GM19395 (cell line): ENCODE data around the gene IGFBPL1.
"Not testable (repeated sequence)": the region's sequence is repeated elsewhere in the genome, so short reads cannot be mapped to it uniquely, and the experiment has no call there.

Source experiments
- ATAC-seq: cut with Tn5 transposase; IDR thresholded peaks from one replicate; pipeline ENCODE4 v1.9.1; 2021; ENCODE audit warnings: mild to moderate bottlenecking, moderate library complexity; ENCODE audit not compliant: unreplicated experiment

Gene IGFBPL1

DNA sequence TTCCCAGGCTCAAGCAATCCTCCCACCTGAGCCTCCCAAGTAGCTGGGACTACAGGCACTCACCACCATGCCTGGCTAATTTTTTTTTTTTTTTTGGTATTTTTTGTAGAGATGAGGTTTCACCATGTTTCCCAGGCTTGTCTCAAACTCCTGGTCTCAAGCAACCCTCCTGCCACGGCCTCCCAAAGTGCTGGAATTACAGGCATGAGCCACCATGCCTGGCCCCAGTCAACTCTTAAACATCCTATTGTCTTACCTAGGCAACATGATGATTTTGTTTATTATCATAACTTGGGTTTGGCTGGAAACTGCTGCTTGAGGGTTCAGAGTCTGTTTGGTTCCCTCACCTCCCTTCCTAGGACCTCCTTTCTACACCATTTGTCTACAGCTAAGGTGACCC is 25.1 kb downstream of the IGFBPL1 start:
- ATAC-seq: not testable (repeated sequence)

DNA sequence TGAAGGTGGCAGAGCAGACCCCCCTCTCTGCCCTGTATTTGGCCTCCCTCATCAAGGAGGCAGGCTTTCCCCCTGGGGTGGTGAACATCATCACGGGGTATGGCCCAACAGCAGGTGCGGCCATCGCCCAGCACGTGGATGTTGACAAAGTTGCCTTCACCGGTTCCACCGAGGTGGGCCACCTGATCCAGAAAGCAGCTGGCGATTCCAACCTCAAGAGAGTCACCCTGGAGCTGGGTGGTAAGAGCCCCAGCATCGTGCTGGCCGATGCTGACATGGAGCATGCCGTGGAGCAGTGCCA is 27.9 kb downstream of the IGFBPL1 start:
- ATAC-seq: no peak

DNA sequence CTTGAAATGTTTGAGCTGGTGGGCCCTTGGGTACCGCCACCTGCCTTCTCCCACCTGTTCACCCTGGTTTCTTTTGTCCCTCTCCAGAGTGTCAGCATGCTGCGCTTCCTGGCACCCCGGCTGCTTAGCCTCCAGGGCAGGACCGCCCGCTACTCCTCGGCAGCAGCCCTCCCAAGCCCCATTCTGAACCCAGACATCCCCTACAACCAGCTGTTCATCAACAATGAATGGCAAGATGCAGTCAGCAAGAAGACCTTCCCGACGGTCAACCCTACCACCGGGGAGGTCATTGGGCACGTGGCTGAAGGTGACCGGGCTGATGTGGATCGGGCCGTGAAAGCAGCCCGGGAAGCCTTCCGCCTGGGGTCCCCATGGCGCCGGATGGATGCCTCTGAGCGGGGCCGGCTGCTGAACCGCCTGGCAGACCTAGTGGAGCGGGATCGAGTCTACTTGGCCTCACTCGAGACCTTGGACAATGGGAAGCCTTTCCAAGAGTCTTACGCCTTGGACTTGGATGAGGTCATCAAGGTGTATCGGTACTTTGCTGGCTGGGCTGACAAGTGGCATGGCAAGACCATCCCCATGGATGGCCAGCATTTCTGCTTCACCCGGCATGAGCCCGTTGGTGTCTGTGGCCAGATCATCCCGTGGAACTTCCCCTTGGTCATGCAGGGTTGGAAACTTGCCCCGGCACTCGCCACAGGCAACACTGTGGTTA is 28.4 kb downstream of the IGFBPL1 start:
- no peak for ATAC-seq

DNA sequence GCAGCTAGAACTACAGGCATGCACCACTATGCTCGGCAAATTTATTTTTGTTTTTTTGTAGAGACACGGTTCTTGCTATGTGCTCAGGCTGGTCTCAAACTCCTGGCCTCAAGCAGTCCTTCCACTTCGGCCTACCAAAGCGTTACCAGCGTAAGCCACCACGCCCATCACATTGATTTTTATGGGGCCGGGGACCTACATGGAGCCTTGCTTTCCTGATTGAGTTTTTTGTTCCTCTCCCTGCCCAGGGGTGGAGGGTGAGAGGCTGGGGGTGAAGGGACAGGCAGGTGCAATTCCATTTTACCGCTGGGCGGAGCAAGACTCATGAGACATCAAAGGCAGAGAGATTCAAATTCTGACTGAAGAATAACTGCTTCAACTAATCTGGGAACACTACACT is 29.8 kb downstream of the IGFBPL1 start:
- ATAC-seq: no peak

DNA sequence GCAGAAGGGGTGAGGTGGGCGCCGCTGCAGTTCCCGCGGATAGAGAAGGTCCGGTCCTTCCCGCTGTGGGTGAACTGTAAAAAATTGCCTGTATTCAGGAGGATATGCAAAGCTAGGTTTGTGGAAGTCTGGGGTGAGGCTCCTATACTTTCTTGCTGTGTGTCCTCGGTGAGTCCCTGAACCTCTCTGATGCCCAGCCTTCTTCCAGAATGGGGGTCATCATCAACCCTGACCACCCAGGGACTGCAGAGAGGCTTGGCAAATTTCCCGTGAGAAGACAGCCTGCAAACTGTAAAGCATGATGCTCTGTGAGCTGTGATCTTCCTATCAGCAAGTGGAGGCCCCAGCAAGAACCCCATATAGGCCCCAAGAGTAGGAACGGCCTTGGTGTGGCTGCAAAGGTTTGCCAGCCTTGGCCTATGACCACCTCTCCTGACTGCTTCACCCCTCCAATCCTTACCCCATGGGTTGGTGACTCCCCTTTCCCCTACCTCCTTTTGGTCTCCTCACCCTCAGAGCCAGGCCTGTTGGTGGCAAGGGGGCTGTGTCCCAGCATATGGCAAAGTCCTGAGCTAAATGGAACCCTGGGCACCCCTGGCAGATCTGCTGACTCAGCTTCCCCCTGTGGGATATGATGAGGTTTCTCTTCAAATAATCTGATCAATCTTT is 31.0 kb downstream of the IGFBPL1 start:
- peak; percentile 5 for ATAC-seq

DNA sequence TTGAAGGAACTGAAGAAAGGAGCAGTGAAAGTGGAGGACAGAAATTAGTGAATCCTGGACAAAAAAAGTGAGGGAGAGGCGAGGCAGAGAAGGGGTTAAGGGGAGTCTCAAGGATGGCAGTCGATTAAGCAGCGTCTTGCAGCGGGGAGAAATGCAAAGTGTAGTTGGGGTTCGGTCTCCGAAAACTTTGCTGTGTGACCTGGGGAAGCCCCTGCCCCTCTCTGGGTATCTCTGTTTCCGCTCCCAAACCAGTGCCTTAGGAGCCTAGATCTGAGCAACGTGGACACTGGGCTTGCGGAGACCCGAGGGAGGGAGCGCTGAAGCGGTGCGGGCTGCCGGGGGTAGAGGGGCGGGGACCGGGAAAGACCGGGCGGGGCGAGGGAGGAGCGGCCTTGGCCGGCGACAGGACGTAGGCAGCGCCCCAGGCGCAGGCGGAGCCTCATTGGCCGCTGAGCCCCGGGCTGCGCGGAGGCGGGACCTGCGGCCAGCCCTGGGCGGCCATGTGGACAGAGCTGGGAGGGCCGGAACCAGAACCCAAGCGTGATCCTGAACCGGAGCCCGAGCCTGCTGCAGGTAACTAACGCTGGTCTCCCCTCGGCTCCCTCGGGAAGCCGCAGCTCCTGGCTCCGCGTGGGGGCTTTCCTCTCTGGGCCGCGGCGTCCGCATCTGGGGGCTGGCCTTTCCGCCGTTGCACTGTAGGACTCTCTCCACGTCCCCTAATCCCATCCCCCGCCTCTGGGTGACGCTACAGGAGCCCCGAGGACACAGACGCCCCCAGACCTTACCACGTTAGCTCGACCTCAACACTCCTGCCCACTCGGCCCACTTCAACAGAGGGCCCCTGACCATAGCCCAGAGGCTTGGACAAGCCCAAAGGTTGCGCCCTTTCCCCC is 31.8 kb downstream of the IGFBPL1 start, which contains the start of gene ALDH1B1:
Gene ALDH1B1 (plus strand): TSS at position 468 of the 893 bp plus-strand sequence. CDS start 3,047 bp downstream, outside the sequence.
- peak; percentile 96 for ATAC-seq

DNA sequence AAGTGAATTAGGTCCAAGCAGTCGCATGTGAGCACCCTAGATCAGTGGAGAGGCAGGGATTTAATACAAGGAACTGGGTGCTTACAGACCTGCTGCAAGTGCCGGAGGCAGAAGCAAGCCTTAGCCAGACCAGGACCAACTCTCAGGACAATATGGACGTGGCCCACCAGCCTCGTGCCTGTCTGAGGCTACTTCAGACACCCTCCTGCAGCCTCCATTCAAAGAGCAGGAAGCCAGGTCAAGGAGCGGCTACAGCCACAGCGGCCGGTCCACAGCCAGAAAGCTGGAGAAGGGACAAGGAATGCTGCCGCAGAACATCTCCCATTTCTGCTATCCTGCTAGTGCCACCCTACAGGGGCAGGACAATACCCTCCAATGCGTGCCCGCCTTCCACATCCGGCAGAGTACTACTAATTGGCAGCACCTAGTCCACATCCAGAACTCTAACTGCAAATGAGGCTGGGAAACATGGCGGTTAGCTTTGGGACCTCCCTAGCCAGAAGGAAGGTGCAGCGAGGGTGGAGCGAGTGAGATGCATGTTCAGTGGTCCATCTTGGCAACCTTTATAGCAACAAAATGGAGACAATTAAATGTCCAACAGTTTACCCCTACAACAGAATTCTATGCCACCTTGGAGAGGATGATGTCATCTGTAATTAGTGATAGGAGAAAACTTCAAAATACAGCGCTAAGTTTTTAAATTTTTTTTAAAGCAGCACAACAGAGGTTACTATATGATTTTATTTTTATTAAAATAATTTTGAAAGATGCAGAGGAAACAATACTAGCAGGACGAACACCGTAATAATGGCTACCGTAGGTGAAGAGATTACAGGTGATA is 32.8 kb downstream of the IGFBPL1 start:
- no peak for ATAC-seq

DNA sequence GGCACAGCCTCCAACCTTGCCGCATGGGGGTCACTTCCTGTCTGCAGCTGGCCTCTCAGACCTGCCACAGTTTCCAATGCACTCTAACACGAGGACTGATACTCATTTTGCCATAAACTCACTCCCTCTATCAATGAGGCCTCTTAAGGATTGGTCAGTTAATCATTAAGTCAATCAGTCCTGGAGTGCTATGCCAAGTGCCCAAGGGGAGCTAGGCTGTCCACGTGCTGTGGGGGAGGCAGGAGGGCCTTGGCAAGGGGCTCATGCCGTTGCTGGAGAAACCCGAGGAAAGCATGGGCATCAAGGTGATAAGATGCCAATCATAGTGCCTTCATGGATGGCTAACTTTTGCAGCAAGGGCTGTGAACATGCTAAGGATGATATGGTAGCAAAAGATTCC is 33.4 kb downstream of the IGFBPL1 start:
- ATAC-seq: no peak

DNA sequence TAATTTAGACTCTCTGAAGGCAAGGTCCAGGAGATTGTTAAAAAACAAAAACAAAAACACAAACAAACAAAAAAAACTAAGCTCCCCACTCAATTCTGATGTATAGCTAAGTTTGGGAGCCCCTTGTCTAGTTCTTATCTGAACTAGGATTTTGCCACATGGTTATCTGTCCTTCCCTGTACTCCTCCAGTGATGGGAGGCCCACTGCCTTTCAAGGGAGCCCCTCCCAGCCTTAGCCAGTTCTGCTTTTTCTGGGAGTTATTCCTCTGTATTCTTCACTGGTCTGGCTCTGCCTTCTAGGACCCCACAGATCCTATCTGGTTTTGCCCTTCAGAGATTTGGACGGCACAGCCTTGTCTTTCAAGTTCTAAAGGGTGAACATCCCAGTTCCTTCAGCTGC is 33.8 kb downstream of the IGFBPL1 start:
- ATAC-seq: no peak

DNA sequence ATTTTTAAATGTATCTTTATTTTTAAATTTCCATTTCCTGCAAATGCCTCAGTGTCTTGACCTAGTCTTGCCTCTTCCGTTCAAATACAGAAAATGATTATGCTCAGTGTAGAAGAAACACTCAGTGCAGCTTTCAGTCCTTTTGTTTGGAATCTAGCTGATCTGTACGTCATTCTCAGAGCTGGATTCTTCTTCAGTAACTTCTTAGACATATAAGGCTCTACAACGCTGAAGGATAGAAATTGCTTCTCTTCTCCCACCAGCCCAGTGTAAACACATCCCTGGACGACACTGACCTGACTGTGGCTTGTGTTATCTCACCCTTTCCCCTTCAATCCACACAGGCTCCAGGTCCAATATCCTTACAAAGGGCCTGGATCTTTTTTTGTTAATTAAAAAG is 34.9 kb downstream of the IGFBPL1 start:
- ATAC-seq: no peak

DNA sequence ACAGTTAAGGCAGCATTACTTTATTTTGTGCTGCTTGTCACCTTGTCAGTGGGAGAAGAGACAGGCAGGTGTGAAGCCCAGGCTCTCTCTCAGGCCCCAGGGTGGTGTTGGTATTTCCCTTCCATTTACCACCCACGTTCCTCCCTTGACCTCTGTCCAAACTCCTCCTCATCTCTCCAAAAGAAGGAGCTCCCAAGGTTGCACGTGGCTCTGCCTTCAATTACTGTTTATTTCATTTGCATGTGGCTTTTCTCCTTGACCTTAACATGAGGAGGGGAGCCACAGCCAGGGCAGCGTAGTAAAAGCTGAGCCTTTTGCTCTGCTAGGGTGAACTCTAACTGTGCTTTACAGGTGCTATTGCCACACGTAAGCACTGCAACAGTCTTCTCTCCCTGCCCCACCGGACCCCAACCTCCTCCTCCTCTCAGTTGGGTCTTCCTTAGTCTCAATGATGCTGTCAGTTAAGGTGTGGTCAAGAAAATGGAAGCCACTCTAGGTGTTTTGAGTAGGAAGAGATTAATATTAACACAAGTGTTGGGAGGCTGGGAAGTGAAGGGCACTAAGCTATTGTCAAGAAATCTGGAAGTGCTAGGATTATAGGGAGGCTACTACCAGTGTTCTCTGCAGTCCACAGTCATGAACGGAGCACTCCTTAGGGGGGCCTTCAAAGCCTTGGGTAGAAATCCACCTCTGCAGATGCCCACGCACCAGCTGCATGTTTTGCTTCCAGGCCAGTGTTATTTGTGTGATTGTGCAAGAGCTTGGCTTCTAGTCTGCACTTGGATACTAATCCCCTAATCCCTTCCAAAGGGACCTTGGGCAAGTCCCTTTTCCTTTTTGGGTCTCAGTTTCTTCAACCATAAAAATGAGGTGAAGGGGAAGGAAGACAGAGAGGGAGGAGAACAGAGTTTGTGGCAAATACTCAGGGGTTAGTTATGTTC is 35.7 kb downstream of the IGFBPL1 start:
- ATAC-seq: no peak

DNA sequence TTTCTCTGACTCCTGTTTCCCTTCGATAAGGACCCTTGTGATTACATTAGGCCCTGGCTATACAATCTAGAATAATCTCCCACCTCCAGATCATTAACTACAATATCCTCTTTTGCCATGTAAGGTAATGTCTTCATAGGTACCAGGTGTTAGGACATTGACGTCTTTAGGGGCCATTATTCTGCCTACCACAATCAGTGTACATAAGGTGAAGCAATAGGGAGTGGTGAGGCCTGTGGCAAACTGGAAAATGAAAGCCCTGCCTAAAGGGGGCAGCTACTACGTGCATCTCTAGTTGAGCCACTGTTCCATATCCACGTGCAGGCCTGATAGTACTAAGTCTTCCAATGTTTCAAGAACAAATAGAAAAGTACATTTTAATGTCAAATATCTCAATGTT is 36.5 kb downstream of the IGFBPL1 start:
- no peak for ATAC-seq

DNA sequence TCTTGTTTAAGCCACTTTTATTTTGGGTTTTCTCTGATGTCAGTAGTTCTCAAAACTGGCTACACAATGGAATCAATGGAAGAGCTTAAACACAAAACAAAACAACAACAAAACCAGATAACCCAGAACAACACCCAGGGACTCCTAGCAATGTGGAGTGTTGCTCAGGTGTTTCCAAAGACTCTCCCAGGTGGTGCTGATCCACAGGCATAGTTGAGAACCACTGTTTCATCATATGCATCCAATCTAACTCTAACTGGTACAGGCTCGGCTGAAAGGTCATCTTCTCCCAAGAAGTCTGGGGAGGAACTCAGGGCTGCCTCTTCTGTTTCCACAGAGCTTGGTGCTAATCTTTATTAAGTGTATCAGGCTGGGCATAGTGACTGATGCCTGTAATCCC is 37.2 kb downstream of the IGFBPL1 start:
- ATAC-seq: no peak

DNA sequence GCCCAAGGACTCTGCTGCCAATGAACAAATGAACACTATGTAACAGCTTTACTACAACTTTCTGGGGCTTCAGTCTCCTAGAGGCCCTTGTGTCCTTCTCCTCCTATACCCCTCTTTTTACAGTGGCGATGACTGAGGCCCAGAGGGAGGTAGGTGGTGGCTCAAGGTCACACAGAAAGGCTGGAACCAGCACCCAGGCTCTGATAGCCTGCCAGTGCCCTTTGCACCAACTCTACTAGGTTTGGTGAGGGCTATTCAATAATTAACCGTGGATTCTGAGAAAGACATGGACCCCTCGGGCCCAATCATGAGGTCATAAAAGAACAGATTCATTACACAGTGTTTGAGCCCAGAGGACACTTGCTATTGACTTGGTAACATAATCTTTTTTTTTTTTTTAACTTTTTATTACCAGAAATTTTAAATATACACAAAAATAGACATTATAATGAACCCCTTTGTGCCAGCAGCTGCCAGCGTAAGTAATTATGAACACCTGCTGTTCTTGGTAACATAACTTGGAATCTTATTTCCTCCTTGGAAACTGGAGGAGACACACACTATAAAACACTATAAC is 37.8 kb downstream of the IGFBPL1 start:
- ATAC-seq: no peak

DNA sequence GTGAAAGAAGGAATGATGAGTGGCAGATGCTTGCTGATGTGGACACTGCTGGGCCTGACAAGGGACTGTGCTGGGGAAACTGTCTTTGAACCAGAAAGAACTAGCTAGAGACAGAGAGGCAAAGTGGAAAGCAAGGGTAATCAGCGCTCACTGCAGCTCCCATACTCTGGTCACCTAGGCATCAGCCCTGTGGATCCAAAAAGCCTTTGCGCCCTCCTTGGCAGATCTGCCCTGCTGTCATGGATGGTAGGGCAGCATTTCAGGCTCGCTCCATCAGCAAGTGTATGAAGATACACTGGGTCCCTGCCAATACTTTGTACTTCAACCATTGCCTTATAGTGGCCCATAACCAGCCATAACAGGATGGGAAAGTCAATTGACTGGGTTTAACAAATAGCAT is 38.4 kb downstream of the IGFBPL1 start:
- no peak for ATAC-seq

DNA sequence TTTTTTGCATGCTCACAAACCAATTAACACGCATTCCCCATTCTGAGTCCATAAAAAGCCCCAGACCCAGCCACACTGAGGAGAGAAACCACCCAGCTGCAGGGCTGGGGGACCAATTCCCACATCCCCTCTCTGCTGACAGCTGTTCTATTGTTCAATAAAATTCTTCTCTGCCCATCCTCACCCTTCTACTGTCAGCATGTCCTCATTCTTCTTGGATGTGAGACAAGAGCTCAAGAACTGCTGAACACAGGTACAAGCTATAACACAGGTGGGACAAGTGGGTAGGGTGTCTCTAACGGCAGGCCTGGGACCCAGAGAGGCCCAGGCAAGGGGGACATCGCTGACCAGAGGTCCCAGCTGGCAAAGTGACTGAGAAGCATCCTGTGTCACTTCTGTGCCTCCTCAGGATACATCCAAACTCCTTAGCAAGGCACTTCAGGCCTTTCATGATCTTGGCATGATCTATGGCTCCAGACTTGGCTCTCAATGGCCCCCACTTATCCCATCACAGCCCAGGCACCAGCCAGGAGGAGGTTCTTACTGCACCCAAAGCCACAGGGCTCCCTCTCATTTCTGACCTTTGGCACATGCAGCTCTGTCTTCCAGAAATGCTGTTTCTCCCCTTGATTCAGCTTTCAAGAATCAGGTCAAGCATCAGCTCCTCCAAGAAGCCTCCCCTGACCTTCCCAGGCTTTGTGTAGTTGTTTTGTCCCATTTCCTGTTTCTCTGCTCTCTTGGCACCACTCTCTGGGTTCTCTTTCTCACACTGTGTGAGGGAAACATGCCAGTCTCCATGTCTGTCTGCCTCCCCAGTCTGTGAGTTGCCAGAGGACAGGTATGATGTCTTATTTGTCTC is 39.0 kb downstream of the IGFBPL1 start:
- ATAC-seq: no peak

DNA sequence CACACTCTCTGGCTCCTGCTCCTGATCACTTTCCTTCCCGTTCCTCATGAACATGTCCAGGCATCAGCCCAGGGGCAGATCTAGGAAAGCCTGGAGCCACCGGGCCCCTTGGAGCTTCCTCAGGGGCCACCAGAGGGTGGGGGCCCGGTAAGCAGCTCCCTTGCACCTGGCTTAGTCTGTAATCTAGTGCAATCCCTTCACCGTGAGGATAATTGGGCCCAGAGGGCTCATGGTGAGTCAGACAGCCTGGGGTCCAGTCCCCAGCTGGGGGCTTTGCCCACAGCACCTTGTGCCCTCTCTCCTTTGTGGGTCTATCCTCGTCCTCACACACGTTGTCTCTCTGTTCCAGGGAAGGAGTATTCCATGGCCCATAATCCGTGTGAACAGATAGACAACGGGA is 42.1 kb downstream of the IGFBPL1 start:
- ATAC-seq: no peak

DNA sequence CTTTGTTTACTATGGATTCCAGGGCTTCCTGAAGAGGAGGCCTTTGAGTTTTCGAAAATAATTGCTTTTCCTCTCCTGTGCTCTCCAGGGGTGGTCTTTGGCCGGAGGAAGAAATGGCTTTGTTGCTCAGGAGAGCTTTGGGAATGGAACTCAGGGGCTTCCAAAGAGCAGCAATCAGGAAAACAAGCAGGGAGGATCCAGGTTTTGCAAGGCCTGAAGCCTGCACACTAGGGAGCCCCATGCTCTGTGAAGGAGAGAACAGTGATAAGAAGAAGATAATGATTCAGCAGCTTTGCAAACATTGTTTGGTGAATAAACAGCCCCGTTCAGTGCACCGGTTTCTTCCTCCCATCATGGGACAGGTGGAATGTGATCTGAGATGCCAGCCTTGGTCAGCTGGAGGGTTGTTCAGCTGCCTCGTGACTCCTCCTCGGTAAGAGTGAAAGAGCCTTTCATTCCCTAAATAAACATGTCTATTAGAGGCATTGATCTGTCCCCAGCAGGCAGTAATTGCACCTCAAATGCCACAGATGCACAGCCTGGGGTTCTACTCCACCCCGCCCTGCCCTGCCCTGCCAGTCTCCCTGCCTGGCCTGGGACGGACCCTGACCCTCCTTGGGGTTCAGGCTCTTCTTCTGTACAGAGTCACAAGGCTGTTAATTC is 43.3 kb downstream of the IGFBPL1 start:
- ATAC-seq: no peak
